ENCODE results near the gene PRKAR1B. TPM values are rescaled to one million over a fixed set of nuclear protein-coding genes. Genes with fewer than 3 reads are reported as not detected.

PRKAR1B gene
- total RNA-seq, 4 donors from 2014 or later: 7.3 to 15.6 (median 12.3) TPM

DNA sequence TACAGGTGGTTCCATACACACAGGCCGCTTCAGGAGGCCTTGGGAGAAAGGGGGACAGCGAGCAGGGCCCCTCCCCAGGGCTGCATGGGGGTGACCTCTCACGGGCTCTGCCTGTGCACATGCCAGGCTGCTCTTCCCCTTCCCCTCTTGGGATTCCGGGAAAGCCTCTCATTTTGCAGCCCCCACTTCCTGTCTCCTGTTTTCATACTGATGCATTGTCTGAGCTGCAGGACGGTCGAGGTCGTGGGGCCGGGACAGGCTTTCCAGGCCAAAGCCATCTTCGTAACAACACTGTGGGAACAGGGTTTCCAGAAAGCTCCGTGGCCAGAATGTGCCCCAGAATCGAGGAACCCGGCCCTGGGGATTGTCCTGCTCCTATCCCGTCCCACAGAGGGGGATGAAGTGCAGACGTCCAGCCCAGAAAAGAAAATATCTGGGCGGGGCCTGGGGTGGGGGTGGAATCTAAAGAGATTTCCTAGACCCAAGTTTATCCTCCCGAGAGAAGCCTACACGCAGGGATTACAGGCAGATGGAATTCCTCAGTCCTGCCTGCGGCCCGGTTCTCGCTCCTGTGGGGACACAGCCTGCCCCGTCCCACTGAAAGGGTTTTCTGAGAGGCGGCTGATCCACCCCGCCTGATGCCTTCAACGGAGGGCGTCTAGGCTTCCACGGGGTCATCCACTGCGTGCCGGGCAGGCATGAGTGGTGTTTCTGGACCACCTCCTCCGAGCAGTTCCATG is 30.1 kb downstream of the PRKAR1B start:
- Histone ChIP-seq H3K27ac (peak overlapping the region in 2 of 3 donors; percentile 36 to 60), H3K9me3 (no peaks in the 10 kb centered on the region), H3K4me1 (peaks cover 0 to 9% of the 10 kb centered on the region in 2 donors), H3K36me3 (no peaks in the 10 kb centered on the region), H3K27me3 (no peaks in the 10 kb centered on the region), H3K4me3 (replicated peaks in 1 of 3) (no peak overlapping the region)
- WGBS, 2 donors: 78 to 84% methylated on average over 19 to 27 of the region's 29 CpGs
- peak in 1 of 2 donors; percentile 24 for DNase-seq
- intact Hi-C loops (cut with DNase I): no loop called here
- TF ChIP-seq CTCF (IDR thresholded peaks at IDR 0.05) (no peak), POLR2A (IDR thresholded peaks at IDR 0.05) (no peak)

GRCh38 chr7:696426-696811 is 30.7 kb downstream of the PRKAR1B start:
- no peaks in the 10 kb centered on the region for H3K27me3 ChIP-seq
- no peaks in the 10 kb centered on the region for H3K36me3 ChIP-seq
- DNase-seq: no peak
- no peak overlapping the region for H3K4me3 ChIP-seq (replicated peaks in 1 of 3)
- TF ChIP-seq CTCF (IDR thresholded peaks at IDR 0.05) (no peak), POLR2A (IDR thresholded peaks at IDR 0.05) (no peak)
- intact Hi-C loops (cut with DNase I): no loop called here
- WGBS, 2 donors: 82 to 83% methylated on average over 8 to 9 of the region's 9 CpGs
- H3K27ac ChIP-seq: peak overlapping the region in 1 of 3 donors; percentile 17
- H3K4me1 ChIP-seq: peaks cover 0 to 9% of the 10 kb centered on the region in 2 donors
- H3K9me3 ChIP-seq: no peaks in the 10 kb centered on the region

GRCh38 chr7:693280-693679 is 33.8 kb downstream of the PRKAR1B start:
- Histone ChIP-seq H3K4me1 (peaks cover 0 to under 1% of the 10 kb centered on the region in 2 donors), H3K36me3 (no peaks in the 10 kb centered on the region), H3K27ac (no peak overlapping the region), H3K27me3 (no peaks in the 10 kb centered on the region), H3K9me3 (no peaks in the 10 kb centered on the region), H3K4me3 (replicated peaks in 1 of 3) (no peak overlapping the region)
- intact Hi-C loops (cut with DNase I): no loop called here
- no peak for TF ChIP-seq POLR2A (IDR thresholded peaks at IDR 0.05)
- no peak for TF ChIP-seq CTCF (IDR thresholded peaks at IDR 0.05)
- 97% methylated on average over 22 of the region's 22 CpGs for WGBS, 2 donors
- no peak for DNase-seq

DNA sequence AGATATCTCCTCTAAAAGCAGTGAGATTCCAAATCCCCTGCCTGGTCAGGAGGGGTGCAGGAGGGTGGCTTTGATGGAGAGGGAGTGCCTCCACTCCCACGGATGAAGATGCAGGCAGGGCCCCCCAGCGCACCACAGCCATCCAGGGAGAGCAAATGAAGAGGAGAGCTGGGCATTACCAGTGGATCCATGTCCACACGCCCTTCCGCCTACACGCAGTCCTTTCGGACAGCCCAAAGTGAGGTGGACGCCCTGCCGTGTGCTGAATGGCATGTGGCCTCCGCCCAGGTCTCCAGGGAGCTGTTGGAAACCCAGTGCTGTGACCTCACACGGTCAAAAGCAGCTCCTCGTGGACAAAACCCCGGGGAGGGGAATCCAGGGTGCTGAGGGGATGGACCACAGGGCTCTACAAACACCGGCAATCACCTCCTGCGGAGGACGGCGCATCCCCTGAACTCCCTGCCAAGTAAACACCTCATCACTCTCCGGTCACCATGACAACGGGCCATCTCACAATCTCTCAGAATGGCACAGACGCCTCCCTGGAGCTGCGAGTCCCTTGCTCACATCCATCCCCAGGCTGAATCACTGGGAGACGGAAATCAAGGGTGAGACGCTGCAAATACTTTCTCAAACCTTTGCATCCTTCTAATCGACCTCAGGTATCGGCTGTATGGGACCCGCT is 35.6 kb downstream of the PRKAR1B start:
- no peak overlapping the region for H3K27ac ChIP-seq
- H3K4me1 ChIP-seq: no peaks in the 10 kb centered on the region
- DNase-seq: no peak
- no peaks in the 10 kb centered on the region for H3K36me3 ChIP-seq
- no peak overlapping the region for H3K4me3 ChIP-seq (replicated peaks in 1 of 3)
- H3K9me3 ChIP-seq: no peaks in the 10 kb centered on the region
- 95 to 99% methylated on average over 22 to 23 of the region's 25 CpGs for WGBS, 2 donors
- no peak for TF ChIP-seq CTCF (IDR thresholded peaks at IDR 0.05)
- TF ChIP-seq POLR2A (IDR thresholded peaks at IDR 0.05): no peak
- intact Hi-C loops (cut with DNase I): no loop called here
- no peaks in the 10 kb centered on the region for H3K27me3 ChIP-seq

Measured in thyroid gland (tissue), 4 donors.